GM18909 (cell line): Measurements from ENCODE around the gene MSH6.

Experiments used
- ATAC-seq: cut with Tn5 transposase; IDR thresholded peaks from one replicate; pipeline ENCODE4 v1.9.1; 2021; ENCODE audit warnings: mild to moderate bottlenecking; ENCODE audit not compliant: unreplicated experiment, poor library complexity

MSH6 gene

GRCh38 chr2:47782381-47782670 is 619 bp upstream of the MSH6 start:
- no peak for ATAC-seq

GRCh38 chr2:47783486-47784351 is 774 bp downstream of the MSH6 start:
- peak; percentile 27 for ATAC-seq

GRCh38 chr2:47784352-47784851 is 1.5 kb downstream of the MSH6 start:
- ATAC-seq: no peak

- no peak for ATAC-seq
These were observed 3.0 kb downstream of the MSH6 start for GRCh38 chr2:47785986-47786385.

- ATAC-seq: no peak
These were observed 13.2 kb downstream of the MSH6 start for GRCh38 chr2:47796090-47796697.

GRCh38 chr2:47798631-47799030 is 15.7 kb downstream of the MSH6 start:
- no peak for ATAC-seq

GRCh38 chr2:47799031-47799609 is 16.2 kb downstream of the MSH6 start:
- no peak for ATAC-seq

GRCh38 chr2:47801118-47801517 is 18.2 kb downstream of the MSH6 start:
- ATAC-seq: no peak

GRCh38 chr2:47803363-47803762 is 20.4 kb downstream of the MSH6 start:
- ATAC-seq: no peak

GRCh38 chr2:47803770-47804169 is 20.8 kb downstream of the MSH6 start:
- no peak for ATAC-seq

GRCh38 chr2:47805850-47806249 is 22.9 kb downstream of the MSH6 start:
- ATAC-seq: no peak

GRCh38 chr2:47808614-47809013 is 25.7 kb downstream of the MSH6 start:
- no peak for ATAC-seq

GRCh38 chr2:47809903-47810302 is 27.0 kb downstream of the MSH6 start:
- no peak for ATAC-seq

- no peak for ATAC-seq
These were observed 27.9 kb downstream of the MSH6 start for GRCh38 chr2:47810850-47811249.

- ATAC-seq: no peak
These were observed 28.7 kb downstream of the MSH6 start for GRCh38 chr2:47811668-47812067.

GRCh38 chr2:47815764-47816163 is 32.8 kb downstream of the MSH6 start:
- ATAC-seq: no peak

GRCh38 chr2:47818777-47819176 is 35.8 kb downstream of the MSH6 start:
- no peak for ATAC-seq

GRCh38 chr2:47819834-47820233 is 36.9 kb downstream of the MSH6 start:
- no peak for ATAC-seq

- ATAC-seq: no peak
These were observed 39.6 kb downstream of the MSH6 start for GRCh38 chr2:47822518-47822917.

GRCh38 chr2:47833516-47833968 is 50.6 kb downstream of the MSH6 start:
- ATAC-seq: peak; percentile 75

- ATAC-seq: no peak
These were observed 55.3 kb downstream of the MSH6 start for GRCh38 chr2:47838249-47838648.
